ENCODE data around the gene COL6A2. TPM values are rescaled to one million over a fixed set of nuclear protein-coding genes. Genes with fewer than 3 reads are reported as not detected.

COL6A2 gene
- total RNA-seq, 1 experiment from 2014 or later = 87.0 TPM

DNA sequence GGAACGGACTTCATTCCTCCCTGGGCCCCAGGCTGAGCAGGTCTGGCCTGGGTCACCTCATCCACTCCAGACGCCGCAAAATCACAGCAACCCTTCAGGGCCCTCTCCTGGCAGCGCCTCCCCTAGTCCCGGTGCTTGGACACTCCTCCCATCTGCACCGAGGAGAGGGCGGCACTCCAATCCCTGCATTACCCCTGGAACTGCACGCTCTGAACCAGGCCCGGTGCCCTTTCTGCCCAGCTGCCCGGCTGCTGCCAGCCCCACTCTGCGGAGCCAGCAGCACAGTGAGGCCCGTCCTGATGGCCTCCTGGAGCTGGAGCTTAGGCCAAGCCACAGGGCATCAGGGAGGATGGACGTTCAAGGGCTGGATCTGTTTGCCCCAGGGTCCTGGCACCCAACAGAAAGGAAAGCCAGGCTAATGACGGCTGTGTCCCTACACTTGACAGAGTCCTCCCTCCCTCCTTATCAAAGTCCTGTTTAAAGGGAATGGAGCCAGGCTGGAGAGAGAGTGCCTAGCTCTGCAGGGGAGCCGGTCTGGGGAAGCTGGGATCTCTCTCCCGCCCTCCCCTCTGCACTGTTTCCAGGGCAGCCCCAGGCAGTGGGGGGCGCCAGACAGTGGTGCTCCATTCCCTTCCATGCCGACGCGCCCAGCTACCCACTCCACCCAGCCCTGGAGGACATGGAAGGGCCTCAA, 12.7 kb downstream of the COL6A2 start (continued):
- TF ChIP-seq, protein P1, sequence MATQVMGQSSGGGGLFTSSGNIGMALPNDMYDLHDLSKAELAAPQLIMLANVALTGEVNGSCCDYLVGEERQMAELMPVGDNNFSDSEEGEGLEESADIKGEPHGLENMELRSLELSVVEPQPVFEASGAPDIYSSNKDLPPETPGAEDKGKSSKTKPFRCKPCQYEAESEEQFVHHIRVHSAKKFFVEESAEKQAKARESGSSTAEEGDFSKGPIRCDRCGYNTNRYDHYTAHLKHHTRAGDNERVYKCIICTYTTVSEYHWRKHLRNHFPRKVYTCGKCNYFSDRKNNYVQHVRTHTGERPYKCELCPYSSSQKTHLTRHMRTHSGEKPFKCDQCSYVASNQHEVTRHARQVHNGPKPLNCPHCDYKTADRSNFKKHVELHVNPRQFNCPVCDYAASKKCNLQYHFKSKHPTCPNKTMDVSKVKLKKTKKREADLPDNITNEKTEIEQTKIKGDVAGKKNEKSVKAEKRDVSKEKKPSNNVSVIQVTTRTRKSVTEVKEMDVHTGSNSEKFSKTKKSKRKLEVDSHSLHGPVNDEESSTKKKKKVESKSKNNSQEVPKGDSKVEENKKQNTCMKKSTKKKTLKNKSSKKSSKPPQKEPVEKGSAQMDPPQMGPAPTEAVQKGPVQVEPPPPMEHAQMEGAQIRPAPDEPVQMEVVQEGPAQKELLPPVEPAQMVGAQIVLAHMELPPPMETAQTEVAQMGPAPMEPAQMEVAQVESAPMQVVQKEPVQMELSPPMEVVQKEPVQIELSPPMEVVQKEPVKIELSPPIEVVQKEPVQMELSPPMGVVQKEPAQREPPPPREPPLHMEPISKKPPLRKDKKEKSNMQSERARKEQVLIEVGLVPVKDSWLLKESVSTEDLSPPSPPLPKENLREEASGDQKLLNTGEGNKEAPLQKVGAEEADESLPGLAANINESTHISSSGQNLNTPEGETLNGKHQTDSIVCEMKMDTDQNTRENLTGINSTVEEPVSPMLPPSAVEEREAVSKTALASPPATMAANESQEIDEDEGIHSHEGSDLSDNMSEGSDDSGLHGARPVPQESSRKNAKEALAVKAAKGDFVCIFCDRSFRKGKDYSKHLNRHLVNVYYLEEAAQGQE (IDR thresholded peaks at IDR 0.05; ENCODE audit: low read depth) = no peak
- TF ChIP-seq FOSL1 (IDR thresholded peaks at IDR 0.05; ENCODE audit: low read depth) = no peak
- TF ChIP-seq POLR2AphosphoS5 (IDR thresholded peaks at IDR 0.05; ENCODE audit: low read depth, low read length) = no peak
- TF ChIP-seq EZH2 (IDR thresholded peaks at IDR 0.05) = no peak

DNA sequence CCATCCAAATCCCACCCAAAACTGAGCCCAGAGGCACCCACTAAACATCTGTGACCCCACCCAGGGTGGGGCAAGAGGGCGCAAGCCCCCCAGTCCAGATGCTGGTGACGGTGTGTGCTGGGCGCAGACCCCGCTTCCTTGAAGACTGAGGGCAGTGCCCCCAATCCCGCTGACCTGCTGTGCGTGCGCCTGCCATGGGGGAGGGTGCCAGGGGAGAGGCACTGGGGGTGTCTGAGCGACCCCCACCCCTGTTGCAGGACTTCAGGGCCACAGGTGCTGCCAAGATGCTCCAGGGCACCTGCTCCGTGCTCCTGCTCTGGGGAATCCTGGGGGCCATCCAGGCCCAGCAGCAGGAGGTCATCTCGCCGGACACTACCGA, 13.3 kb downstream of the COL6A2 start:
- Histone ChIP-seq H3K4me3 (replicated peaks in 1 of 2; ENCODE audit: low read depth in 1 of 2, low read length in 2 of 2) (no peak overlapping the region), H3K36me3 (ENCODE audit: control insufficient read depth in 1 of 2, insufficient read depth in 2 of 2, low read length in 2 of 2) (peaks cover 6 to 18% of the 10 kb centered on the region in 2 experiments; a peak in 3 of 4 replicates), H3K79me2 (ENCODE audit: insufficient read depth, low read length) (no peaks in the 10 kb centered on the region), H3K4me2 (ENCODE audit: low read length) (no peak overlapping the region), H3K4me1 (ENCODE audit: control insufficient read depth in 1 of 2, insufficient read depth in 2 of 2, low read length in 2 of 2) (no peaks in the 10 kb centered on the region), H3K9ac (ENCODE audit: low read length) (no peak overlapping the region), H3K9me3 (ENCODE audit: control insufficient read depth in 1 of 2, insufficient read depth in 1 of 2, low read depth in 1 of 2, low read length in 2 of 2) (peaks cover 3 to 7% of the 10 kb centered on the region in 2 experiments; a peak in 2 of 4 replicates), H3K9me2 (ENCODE audit: insufficient read depth) (no peaks in the 10 kb centered on the region), H4K20me1 (ENCODE audit: insufficient read depth) (no peaks in the 10 kb centered on the region), H3K27ac (ENCODE audit: low read depth, low read length) (no peak overlapping the region), H2AFZ (ENCODE audit: low read depth, low read length, poor library complexity, severe bottlenecking) (no peak overlapping the region), H3K27me3 (ENCODE audit: insufficient read depth, low read length) (no peaks in the 10 kb centered on the region)
- BruUV-seq (replicated peaks) = no TSS peak
- no peak for ATAC-seq
- CTCF ChIA-PET = no interaction called here
- POLR2A ChIA-PET = no interaction called here
- RAD21 ChIA-PET (ENCODE audit: low non-redundant PET in 1 of 2, low total read pairs in 2 of 2, uncharacterized antibody in 2 of 2, unreplicated experiment in 2 of 2) = no interaction called here
- intact Hi-C loops (cut with micrococcal nuclease) = no loop called here
- no peak for DNase-seq (ENCODE audit: low read depth, low spot score)
- TF ChIP-seq EGR1 (IDR thresholded peaks at IDR 0.05; ENCODE audit: low read depth) = no peak
- no peak for TF ChIP-seq ELF1 (IDR thresholded peaks at IDR 0.05; ENCODE audit: borderline replicate concordance, low read depth)
- no peak for TF ChIP-seq YY1 (IDR thresholded peaks at IDR 0.05; ENCODE audit: extremely low read depth, insufficient replicate concordance, low read depth, low read length)
- no peak for TF ChIP-seq SP1 (IDR thresholded peaks at IDR 0.05; ENCODE audit: low read depth)
- TF ChIP-seq CBX3 (IDR thresholded peaks at IDR 0.05; ENCODE audit: low read depth) = no peak
- TF ChIP-seq, protein P2, sequence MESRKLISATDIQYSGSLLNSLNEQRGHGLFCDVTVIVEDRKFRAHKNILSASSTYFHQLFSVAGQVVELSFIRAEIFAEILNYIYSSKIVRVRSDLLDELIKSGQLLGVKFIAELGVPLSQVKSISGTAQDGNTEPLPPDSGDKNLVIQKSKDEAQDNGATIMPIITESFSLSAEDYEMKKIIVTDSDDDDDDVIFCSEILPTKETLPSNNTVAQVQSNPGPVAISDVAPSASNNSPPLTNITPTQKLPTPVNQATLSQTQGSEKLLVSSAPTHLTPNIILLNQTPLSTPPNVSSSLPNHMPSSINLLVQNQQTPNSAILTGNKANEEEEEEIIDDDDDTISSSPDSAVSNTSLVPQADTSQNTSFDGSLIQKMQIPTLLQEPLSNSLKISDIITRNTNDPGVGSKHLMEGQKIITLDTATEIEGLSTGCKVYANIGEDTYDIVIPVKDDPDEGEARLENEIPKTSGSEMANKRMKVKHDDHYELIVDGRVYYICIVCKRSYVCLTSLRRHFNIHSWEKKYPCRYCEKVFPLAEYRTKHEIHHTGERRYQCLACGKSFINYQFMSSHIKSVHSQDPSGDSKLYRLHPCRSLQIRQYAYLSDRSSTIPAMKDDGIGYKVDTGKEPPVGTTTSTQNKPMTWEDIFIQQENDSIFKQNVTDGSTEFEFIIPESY (IDR thresholded peaks at IDR 0.05; ENCODE audit: extremely low read depth, insufficient replicate concordance, low read length) = no peak
- TF ChIP-seq CEBPB (IDR thresholded peaks at IDR 0.05; ENCODE audit: low read depth) = no peak
- TF ChIP-seq EZH2 (IDR thresholded peaks at IDR 0.05) = no peak
- no peak for TF ChIP-seq TCF7L2 (IDR thresholded peaks at IDR 0.05; ENCODE audit: borderline replicate concordance, extremely low read depth, insufficient read depth, insufficient read length)
- TF ChIP-seq EZH2phosphoT487 (IDR thresholded peaks at IDR 0.05; ENCODE audit: borderline replicate concordance) = no peak
- TF ChIP-seq ZNF274 (IDR thresholded peaks at IDR 0.05; ENCODE audit: low read depth, low read length) = no peak
- no peak for TF ChIP-seq SRF (IDR thresholded peaks at IDR 0.05; ENCODE audit: low read depth)
- TF ChIP-seq JUND (IDR thresholded peaks at IDR 0.05) = no peak

All from HCT116 (cell line).